ENCODE measurements around the gene GRAP2. TPM values are rescaled to one million over a fixed set of nuclear protein-coding genes. Genes with fewer than 3 reads are reported as not detected.

The GRAP2 gene
- total and polyA plus RNA-seq, 11 donors, result 0.24 to 5.0 (median 0.85) TPM; not detected in 1

GRCh38 chr22:39943953-39944872 lies 43.3 kb downstream of the GRAP2 start:
- Histone ChIP-seq H3K27me3 (peaks cover 0 to 10% (median 0%) of the 10 kb centered on the region in 9 donors), H3K4me1 (peaks cover 0 to 7% (median 0%) of the 10 kb centered on the region in 12 donors), H3K4me3 (no peak overlapping the region), H3K27ac (no peak overlapping the region), H3K9me3 (no peaks in the 10 kb centered on the region), H3K36me3 (no peaks in the 10 kb centered on the region)
- TF ChIP-seq CTCF (IDR thresholded peaks at IDR 0.05) (no peak), POLR2A (IDR thresholded peaks at IDR 0.05) (no peak)
- WGBS, 4 donors, result 86 to 88% (median 87%) methylated on average over 11 of the region's 11 CpGs
- intact Hi-C loops (cut with DNase I), result no loop called here
- DNase-seq, result no peak
- ATAC-seq, result no peak

GRCh38 chr22:39946126-39946502 lies 45.2 kb downstream of the GRAP2 start:
- Histone ChIP-seq H3K27me3 (peaks cover 0 to 10% (median 0%) of the 10 kb centered on the region in 9 donors), H3K4me3 (no peak overlapping the region), H3K4me1 (peaks cover 0 to 7% (median 0%) of the 10 kb centered on the region in 12 donors), H3K36me3 (no peaks in the 10 kb centered on the region), H3K27ac (no peak overlapping the region), H3K9me3 (no peaks in the 10 kb centered on the region)
- 91 to 96% (median 92%) methylated on average over 4 of the region's 4 CpGs for WGBS, 4 donors
- TF ChIP-seq POLR2A (IDR thresholded peaks at IDR 0.05) (no peak), CTCF (IDR thresholded peaks at IDR 0.05) (no peak)
- DNase-seq (no peak), ATAC-seq (no peak)
- intact Hi-C loops (cut with DNase I), result no loop called here

GRCh38 chr22:39946503-39947219 lies 45.8 kb downstream of the GRAP2 start:
- Histone ChIP-seq H3K4me1 (peaks cover 0 to 7% (median 0%) of the 10 kb centered on the region in 12 donors), H3K4me3 (no peak overlapping the region), H3K9me3 (no peaks in the 10 kb centered on the region), H3K36me3 (no peaks in the 10 kb centered on the region), H3K27ac (no peak overlapping the region), H3K27me3 (peaks cover 0 to 10% (median 0%) of the 10 kb centered on the region in 9 donors)
- ATAC-seq, result no peak
- intact Hi-C loops (cut with DNase I), result no loop called here
- WGBS, 4 donors, result 41 to 51% (median 45%) methylated on average over 8 of the region's 8 CpGs
- no peak for DNase-seq
- TF ChIP-seq POLR2A (IDR thresholded peaks at IDR 0.05), result no peak
- no peak for TF ChIP-seq CTCF (IDR thresholded peaks at IDR 0.05)
